Thoracic aorta (tissue), 2 donors: ENCODE data around the gene DDX46. TPM values are rescaled to one million over a fixed set of nuclear protein-coding genes. Genes with fewer than 3 reads are reported as not detected.
"Not testable (repeated sequence)": the region's sequence is repeated elsewhere in the genome, so short reads cannot be mapped to it uniquely, and the experiment has no call there.

Experiments used
- ATAC-seq: fragments of 150-250 bp; one replicate; pipeline ENCODE4 v1.8.0; 2017; ENCODE audit warnings: low read depth; ENCODE audit not compliant: insufficient number of reproducible peaks, low FRiP score
- DNase-seq: peaks from one replicate; pipeline ENCODE4 v3.0.0-alpha.2; 2020; ENCODE audit warnings: low spot score
- H3K27ac ChIP-seq, 2 donors: fragments of 200-600 bp; sonication (generic); 1 replicate in 1 of 2; 2 replicates in 1 of 2; pipeline ENCODE4 v1.5.1; 2016; ENCODE audit warnings: mild to moderate bottlenecking in 2 of 2, moderate library complexity in 2 of 2
- H3K27me3 ChIP-seq: fragments of 200-600 bp; sonication (generic); replicated peaks from 2 replicates; pipeline ENCODE4 v1.6.0; 2016; ENCODE audit warnings: mild to moderate bottlenecking; ENCODE audit not compliant: insufficient read depth
- H3K36me3 ChIP-seq: fragments of 200-600 bp; sonication (generic); one replicate; pipeline ENCODE4 v1.5.1; 2016
- H3K4me1 ChIP-seq, 2 donors: fragments of 200-600 bp; sonication (generic); 1 replicate in 1 of 2; 2 replicates in 1 of 2; pipeline versions ENCODE4 v1.5.1 to v1.6.0; 2016; ENCODE audit warnings: low read depth in 2 of 2, mild to moderate bottlenecking in 1 of 2; ENCODE audit not compliant: control insufficient read depth in 1 of 2
- H3K4me3 ChIP-seq: fragments of 200-600 bp; sonication (generic); 2 replicates; pipeline ENCODE4 v1.5.1; 2016; ENCODE audit warnings: mild to moderate bottlenecking
- H3K9me3 ChIP-seq: fragments of 200-600 bp; sonication (generic); 2 replicates; pipeline ENCODE4 v1.5.1; 2016
- total RNA-seq, 2 donors: library from RNA; depleted of rRNA; stranded (reverse); fragments of >200 nt; gene quantifications; one replicate each; pipeline versions ENCODE4 v1.1.0 to v1.2.3, GENCODE V29; 2016
- TF ChIP-seq, protein P1 (sequence below): fragments of 200-600 bp; sonication (generic); IDR thresholded peaks from one replicate; pipeline ENCODE4 v1.5.1; 2019; ENCODE audit warnings: antibody characterized with exemption

The DDX46 gene
- total RNA-seq, 2 donors from 2014 or later, result 27.1 to 59.2 TPM

GRCh38 chr5:134851307-134851923 is 92.8 kb downstream of the DDX46 start:
- TF ChIP-seq, protein P1, sequence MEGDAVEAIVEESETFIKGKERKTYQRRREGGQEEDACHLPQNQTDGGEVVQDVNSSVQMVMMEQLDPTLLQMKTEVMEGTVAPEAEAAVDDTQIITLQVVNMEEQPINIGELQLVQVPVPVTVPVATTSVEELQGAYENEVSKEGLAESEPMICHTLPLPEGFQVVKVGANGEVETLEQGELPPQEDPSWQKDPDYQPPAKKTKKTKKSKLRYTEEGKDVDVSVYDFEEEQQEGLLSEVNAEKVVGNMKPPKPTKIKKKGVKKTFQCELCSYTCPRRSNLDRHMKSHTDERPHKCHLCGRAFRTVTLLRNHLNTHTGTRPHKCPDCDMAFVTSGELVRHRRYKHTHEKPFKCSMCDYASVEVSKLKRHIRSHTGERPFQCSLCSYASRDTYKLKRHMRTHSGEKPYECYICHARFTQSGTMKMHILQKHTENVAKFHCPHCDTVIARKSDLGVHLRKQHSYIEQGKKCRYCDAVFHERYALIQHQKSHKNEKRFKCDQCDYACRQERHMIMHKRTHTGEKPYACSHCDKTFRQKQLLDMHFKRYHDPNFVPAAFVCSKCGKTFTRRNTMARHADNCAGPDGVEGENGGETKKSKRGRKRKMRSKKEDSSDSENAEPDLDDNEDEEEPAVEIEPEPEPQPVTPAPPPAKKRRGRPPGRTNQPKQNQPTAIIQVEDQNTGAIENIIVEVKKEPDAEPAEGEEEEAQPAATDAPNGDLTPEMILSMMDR, result peak; percentile 30
- H3K27me3 ChIP-seq, result no peaks in the 10 kb centered on the region
- H3K27ac ChIP-seq, result no peak overlapping the region
- H3K4me1 ChIP-seq, result peaks cover 33 to 56% of the 10 kb centered on the region in 2 donors
- H3K4me3 ChIP-seq, result no peak overlapping the region
- ATAC-seq (no peak), DNase-seq (no peak)
- H3K9me3 ChIP-seq, result no peaks in the 10 kb centered on the region
- H3K36me3 ChIP-seq, result peaks cover 11% of the 10 kb centered on the region

GRCh38 chr5:134856465-134856864 is 97.9 kb downstream of the DDX46 start:
- not testable (repeated sequence) for H3K9me3 ChIP-seq, H3K27me3 ChIP-seq, H3K4me3 ChIP-seq, ATAC-seq, H3K27ac ChIP-seq, DNase-seq
- Histone ChIP-seq H3K36me3 (peaks cover 26% of the 10 kb centered on the region), H3K4me1 (peaks cover 6 to 13% of the 10 kb centered on the region in 2 donors)

GRCh38 chr5:134857401-134857800 is 98.8 kb downstream of the DDX46 start:
- Histone ChIP-seq H3K4me3 (no peak overlapping the region), H3K27ac (no peak overlapping the region), H3K4me1 (peaks cover 6% of the 10 kb centered on the region in 2 donors), H3K27me3 (no peaks in the 10 kb centered on the region), H3K9me3 (no peaks in the 10 kb centered on the region), H3K36me3 (peaks cover 29% of the 10 kb centered on the region)
- TF ChIP-seq, protein P1, result no peak
- no peak for ATAC-seq
- DNase-seq, result no peak

DNA sequence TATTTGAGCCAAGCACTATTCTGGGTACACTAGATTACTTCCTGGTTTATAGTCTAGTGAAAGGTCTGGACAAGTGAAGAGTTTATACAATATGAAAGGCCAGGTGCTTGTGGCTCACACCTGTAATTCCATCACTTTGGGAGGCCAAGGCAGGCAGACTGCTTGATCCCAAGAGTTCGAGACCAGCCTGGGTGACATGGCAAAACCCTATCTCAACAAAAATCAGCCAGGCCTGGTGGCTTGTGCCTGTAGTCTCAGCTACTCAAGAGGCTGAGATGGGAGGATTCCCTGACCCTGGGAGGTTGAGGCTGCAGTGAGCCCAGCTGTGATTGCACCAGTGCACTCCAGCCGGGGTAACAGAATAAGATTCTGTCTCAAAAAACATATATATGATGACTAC is 106.1 kb downstream of the DDX46 start:
- no peak overlapping the region for H3K27ac ChIP-seq
- H3K9me3 ChIP-seq, result no peaks in the 10 kb centered on the region
- H3K4me3 ChIP-seq, result no peak overlapping the region
- no peaks in the 10 kb centered on the region for H3K4me1 ChIP-seq
- H3K36me3 ChIP-seq, result peaks cover 5% of the 10 kb centered on the region
- DNase-seq (no peak), ATAC-seq (no peak)
- no peaks in the 10 kb centered on the region for H3K27me3 ChIP-seq
- TF ChIP-seq, protein P1, result no peak

- H3K4me1 ChIP-seq, result peaks cover 14 to 24% of the 10 kb centered on the region in 2 donors
- H3K36me3 ChIP-seq, result no peaks in the 10 kb centered on the region
- H3K27me3 ChIP-seq, result no peaks in the 10 kb centered on the region
- no peak for DNase-seq
- peak overlapping the region; percentile 93 for H3K4me3 ChIP-seq
- peak overlapping the region; percentile 90 to 96 for H3K27ac ChIP-seq
- no peaks in the 10 kb centered on the region for H3K9me3 ChIP-seq
- ATAC-seq, result no peak
- TF ChIP-seq, protein P1, result no peak
Measured at GRCh38 chr5:134873494-134873893, 114.9 kb downstream of the DDX46 start.
